Subcutaneous adipose tissue (tissue), 4 donors: ENCODE data around the gene GPR162. TPM values are rescaled to one million over a fixed set of nuclear protein-coding genes. Genes with fewer than 3 reads are reported as not detected.

Experiments used
- total RNA-seq, 4 donors: library from RNA; depleted of rRNA; stranded (reverse); fragments of >200 nt; gene quantifications; one replicate each; pipeline ENCODE4 v1.1.0, GENCODE V29; 2016
- TF ChIP-seq, protein P1 (sequence below): fragments of 450-650 bp; IDR thresholded peaks from one replicate; pipeline ENCODE4 v1.5.1; 2016; ENCODE audit warnings: low read depth, mild to moderate bottlenecking, control low read depth, antibody characterized with exemption, moderate library complexity

GPR162 gene
- total RNA-seq, 4 donors from 2014 or later: 0.66 to 3.1 (median 2.1) TPM

DNA sequence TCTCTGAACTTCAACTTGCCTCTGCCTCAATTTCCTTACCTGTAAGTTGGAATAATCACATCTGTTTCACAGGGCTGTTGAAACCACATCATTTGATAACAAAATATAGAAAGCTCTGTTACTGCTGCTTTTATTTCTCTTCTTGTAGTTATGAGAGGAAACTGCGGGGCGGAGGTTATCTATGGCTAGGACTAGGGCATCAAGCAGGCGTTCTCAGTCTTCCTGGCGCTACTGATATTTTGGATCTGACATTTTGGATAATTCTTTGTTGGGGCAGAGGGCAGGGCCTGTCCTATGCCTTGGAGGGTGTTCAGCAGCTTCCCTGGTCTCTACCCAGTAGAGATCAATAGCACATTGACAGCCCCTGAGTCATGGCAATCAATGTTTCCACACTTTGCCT, 10.5 kb downstream of the GPR162 start:
- TF ChIP-seq, protein P1, sequence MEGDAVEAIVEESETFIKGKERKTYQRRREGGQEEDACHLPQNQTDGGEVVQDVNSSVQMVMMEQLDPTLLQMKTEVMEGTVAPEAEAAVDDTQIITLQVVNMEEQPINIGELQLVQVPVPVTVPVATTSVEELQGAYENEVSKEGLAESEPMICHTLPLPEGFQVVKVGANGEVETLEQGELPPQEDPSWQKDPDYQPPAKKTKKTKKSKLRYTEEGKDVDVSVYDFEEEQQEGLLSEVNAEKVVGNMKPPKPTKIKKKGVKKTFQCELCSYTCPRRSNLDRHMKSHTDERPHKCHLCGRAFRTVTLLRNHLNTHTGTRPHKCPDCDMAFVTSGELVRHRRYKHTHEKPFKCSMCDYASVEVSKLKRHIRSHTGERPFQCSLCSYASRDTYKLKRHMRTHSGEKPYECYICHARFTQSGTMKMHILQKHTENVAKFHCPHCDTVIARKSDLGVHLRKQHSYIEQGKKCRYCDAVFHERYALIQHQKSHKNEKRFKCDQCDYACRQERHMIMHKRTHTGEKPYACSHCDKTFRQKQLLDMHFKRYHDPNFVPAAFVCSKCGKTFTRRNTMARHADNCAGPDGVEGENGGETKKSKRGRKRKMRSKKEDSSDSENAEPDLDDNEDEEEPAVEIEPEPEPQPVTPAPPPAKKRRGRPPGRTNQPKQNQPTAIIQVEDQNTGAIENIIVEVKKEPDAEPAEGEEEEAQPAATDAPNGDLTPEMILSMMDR: no peak

DNA sequence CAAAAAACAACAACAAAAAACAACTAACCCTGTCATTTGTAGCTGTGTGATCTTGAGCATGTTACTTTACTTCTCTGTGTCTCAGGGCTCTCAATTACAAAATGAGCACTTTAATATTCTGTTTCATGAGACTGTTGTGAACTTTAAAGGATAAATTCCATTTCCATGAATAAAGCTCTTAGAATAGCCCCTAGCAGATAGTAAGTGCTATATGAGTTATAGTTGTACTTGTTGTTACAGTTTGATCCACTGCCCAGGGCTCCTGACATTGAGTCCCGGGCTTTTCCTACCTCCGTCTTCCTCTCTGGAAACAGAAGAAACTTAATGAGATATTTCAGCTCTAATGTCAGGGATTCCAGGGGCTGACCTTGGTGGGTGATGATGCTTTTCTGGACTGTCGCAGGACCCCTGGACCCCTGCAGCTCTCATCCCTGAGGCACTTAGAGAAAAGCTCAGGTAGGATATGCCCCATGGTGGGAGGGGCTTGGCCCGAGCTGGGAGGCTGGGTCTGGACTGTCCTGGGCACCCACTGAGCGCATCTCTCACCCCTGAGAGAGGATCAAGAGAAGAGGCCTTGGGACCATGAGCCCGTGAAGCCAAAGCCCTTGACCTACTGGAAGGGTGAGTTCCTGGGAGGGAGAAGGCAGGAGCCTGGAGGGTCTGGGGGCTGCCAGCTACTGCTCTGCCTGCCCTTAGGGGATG, 11.7 kb downstream of the GPR162 start:
- TF ChIP-seq, protein P1: no peak

- TF ChIP-seq, protein P1: no peak
These were observed 12.6 kb downstream of the GPR162 start for GRCh38 chr12:6834254-6834653.

DNA sequence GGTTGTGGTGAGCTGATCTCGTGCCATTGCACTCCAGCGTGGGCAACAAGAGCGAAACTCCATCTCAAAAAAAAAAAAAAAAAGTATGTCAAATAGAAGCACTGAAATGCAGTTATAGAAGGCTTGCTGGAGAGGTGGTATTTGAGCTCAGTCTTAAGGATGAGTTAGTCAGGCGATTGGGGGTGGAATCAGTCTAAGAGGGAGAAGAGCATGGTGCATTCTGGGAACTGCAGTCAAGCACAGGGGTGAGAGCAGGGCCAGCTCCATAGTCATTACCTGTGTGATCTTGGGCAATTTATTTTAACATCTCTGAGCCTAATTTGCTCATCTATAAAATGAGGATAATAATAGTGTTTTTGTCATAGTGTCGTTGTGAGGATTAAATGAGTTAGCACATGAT, 13.3 kb downstream of the GPR162 start:
- TF ChIP-seq, protein P1: no peak

GRCh38 chr12:6836851-6837250, 15.2 kb downstream of the GPR162 start:
- TF ChIP-seq, protein P1: no peak

- TF ChIP-seq, protein P1: no peak
These were observed 15.9 kb downstream of the GPR162 start for GRCh38 chr12:6837370-6838060.

- TF ChIP-seq, protein P1: no peak
These were observed 17.2 kb downstream of the GPR162 start for GRCh38 chr12:6838854-6839253.
